ENCODE measurements around the gene SYCE1L. TPM values are rescaled to one million over a fixed set of nuclear protein-coding genes. Genes with fewer than 3 reads are reported as not detected.

Gene SYCE1L
- total RNA-seq, 1 experiment from 2014 or later: 1.7 TPM

DNA sequence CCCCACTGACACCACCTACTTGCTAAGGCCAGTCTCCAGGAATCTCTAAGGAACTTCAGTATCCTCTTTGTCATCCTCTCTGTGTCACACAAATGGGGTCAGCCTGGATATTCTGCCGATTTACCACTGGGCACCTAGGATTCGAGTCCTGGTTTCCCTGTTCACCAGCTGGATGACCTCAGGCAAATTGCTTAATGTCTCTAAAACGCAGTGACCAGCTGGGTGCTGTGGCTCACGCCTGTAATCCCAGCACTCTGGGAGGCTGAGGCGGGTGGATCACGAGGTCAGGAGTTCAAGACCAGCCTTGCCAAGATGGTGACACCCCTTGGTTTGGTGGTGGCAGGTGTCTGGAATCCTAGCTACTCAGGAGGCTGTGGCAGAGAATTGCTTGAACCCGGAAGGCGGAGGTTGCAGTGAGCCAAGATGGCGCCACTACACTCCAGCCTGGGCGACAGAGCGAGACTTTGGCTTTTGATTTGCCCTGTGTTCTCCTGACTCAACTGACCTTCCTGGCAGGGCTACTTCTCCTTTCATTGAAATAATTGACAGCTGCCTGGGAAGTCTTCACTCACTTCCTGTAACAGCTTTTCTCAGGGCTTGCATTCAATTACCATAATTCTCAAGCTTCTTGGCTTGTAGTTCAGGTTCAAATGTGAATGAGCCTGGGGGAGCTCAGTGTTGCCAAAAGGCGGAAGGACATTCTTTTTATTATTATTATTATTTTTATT is 15.4 kb downstream of the SYCE1L start:
- no peaks in the 10 kb centered on the region for H3F3A ChIP-seq (ENCODE audit: low read length, unreplicated experiment)
- H3K36me3 ChIP-seq (ENCODE audit: low read depth, low read length): no peaks in the 10 kb centered on the region
- no peaks in the 10 kb centered on the region for H3K79me2 ChIP-seq (ENCODE audit: low read length)
- H3K9me2 ChIP-seq (replicated peaks; ENCODE audit: low read length): no peaks in the 10 kb centered on the region
- BruUV-seq (replicated peaks): no TSS peak
- no peaks in the 10 kb centered on the region for H4K20me1 ChIP-seq (ENCODE audit: low read length)
- DNase-seq (peak; percentile 4), ATAC-seq (no peak)
- H3K4me3 ChIP-seq (ENCODE audit: low read length): no peak overlapping the region
- H3K9me3 ChIP-seq (ENCODE audit: low read length): no peaks in the 10 kb centered on the region
- intact Hi-C loops (cut with micrococcal nuclease): no loop called here
- H2AFZ ChIP-seq (ENCODE audit: low read length): no peak overlapping the region
- CTCF ChIA-PET: no interaction called here
- POLR2A ChIA-PET (ENCODE audit: unreplicated experiment): no interaction called here
- no peak overlapping the region; the same call in 1 of the 2 replicates for H3K9ac ChIP-seq (ENCODE audit: low read length)
- H3K27me3 ChIP-seq (ENCODE audit: low read length): no peaks in the 10 kb centered on the region
- TF ChIP-seq EZH2 (IDR thresholded peaks at IDR 0.05; ENCODE audit: low read length, unreplicated experiment) (no peak), EZH2phosphoT487 (IDR thresholded peaks at IDR 0.05; ENCODE audit: borderline replicate concordance, low read length) (no peak)
- TF ChIP-seq, protein P1, sequence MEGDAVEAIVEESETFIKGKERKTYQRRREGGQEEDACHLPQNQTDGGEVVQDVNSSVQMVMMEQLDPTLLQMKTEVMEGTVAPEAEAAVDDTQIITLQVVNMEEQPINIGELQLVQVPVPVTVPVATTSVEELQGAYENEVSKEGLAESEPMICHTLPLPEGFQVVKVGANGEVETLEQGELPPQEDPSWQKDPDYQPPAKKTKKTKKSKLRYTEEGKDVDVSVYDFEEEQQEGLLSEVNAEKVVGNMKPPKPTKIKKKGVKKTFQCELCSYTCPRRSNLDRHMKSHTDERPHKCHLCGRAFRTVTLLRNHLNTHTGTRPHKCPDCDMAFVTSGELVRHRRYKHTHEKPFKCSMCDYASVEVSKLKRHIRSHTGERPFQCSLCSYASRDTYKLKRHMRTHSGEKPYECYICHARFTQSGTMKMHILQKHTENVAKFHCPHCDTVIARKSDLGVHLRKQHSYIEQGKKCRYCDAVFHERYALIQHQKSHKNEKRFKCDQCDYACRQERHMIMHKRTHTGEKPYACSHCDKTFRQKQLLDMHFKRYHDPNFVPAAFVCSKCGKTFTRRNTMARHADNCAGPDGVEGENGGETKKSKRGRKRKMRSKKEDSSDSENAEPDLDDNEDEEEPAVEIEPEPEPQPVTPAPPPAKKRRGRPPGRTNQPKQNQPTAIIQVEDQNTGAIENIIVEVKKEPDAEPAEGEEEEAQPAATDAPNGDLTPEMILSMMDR (conservative IDR thresholded peaks at IDR 0.05; ENCODE audit: low read depth, low read length): no peak
- H3K27ac ChIP-seq (ENCODE audit: low read length): peak overlapping the region; percentile 57
- peaks cover 23% of the 10 kb centered on the region for H3K4me1 ChIP-seq (ENCODE audit: insufficient read depth, low read length)
- peak overlapping the region; percentile 37 for H3K4me2 ChIP-seq (ENCODE audit: low read length)

DNA sequence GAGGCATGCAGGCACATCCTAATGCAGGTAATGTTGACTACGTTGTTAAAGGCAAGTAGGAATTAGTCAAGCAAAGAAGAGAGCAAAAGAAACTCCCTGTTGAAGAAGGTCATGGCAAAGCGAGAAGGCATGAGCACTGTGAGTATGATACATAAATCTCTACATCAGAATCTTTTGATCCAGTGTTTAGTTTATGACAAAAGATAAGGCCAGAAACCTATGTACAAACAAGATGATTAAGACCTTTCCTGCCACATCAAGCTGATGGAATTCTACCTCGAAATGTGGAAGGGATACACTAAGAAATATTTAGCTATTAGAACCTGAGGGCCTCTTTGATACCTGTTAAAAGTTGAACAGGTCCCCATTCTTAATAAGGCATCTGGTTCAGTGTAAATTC is 20.2 kb downstream of the SYCE1L start:
- Histone ChIP-seq H3K9ac (ENCODE audit: low read length) (no peak overlapping the region), H3K36me3 (ENCODE audit: low read depth, low read length) (no peaks in the 10 kb centered on the region), H4K20me1 (ENCODE audit: low read length) (no peaks in the 10 kb centered on the region), H3K4me1 (ENCODE audit: insufficient read depth, low read length) (peaks cover 21% of the 10 kb centered on the region), H3K27ac (ENCODE audit: low read length) (peak overlapping the region; percentile 25; the same call in 1 of the 2 replicates), H3K4me3 (ENCODE audit: low read length) (no peak overlapping the region), H2AFZ (ENCODE audit: low read length) (no peak overlapping the region), H3K79me2 (ENCODE audit: low read length) (no peaks in the 10 kb centered on the region), H3K9me2 (replicated peaks; ENCODE audit: low read length) (no peaks in the 10 kb centered on the region), H3F3A (ENCODE audit: low read length, unreplicated experiment) (no peaks in the 10 kb centered on the region), H3K4me2 (ENCODE audit: low read length) (peak overlapping the region; percentile 42), H3K9me3 (ENCODE audit: low read length) (no peaks in the 10 kb centered on the region), H3K27me3 (ENCODE audit: low read length) (no peaks in the 10 kb centered on the region)
- no peak for TF ChIP-seq EZH2phosphoT487 (IDR thresholded peaks at IDR 0.05; ENCODE audit: borderline replicate concordance, low read length)
- TF ChIP-seq, protein P1 (conservative IDR thresholded peaks at IDR 0.05; ENCODE audit: low read depth, low read length): no peak
- TF ChIP-seq EZH2 (IDR thresholded peaks at IDR 0.05; ENCODE audit: low read length, unreplicated experiment): no peak
- intact Hi-C loops (cut with micrococcal nuclease): no loop called here
- CTCF ChIA-PET: no interaction called here
- no TSS peak for BruUV-seq (replicated peaks)
- POLR2A ChIA-PET (ENCODE audit: unreplicated experiment): no interaction called here
- ATAC-seq (peak; percentile 63), DNase-seq (peak; percentile 72)

DNA sequence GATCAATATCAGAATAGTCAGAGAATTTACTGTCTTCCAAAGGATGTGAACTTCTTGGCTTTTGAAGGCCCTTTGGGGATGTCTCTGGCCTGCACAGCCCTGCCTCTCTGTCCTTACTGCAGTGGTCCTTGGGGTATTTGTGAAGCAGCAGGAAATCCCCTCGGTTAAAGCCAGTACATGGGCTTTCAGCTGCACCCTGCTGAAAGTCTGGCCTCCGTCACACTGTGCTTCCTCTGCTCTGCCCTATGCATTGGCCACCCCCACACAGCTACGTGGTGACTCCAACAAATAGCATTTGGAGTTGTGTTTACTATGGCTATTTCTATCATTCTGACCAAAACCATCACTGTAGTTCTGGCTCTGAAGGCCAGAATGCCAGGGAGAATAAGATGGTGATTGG is 21.2 kb downstream of the SYCE1L start:
- ATAC-seq (no peak), DNase-seq (no peak)
- H3K27ac ChIP-seq (ENCODE audit: low read length): no peak overlapping the region
- H3K9ac ChIP-seq (ENCODE audit: low read length): no peak overlapping the region
- TF ChIP-seq EZH2 (IDR thresholded peaks at IDR 0.05; ENCODE audit: low read length, unreplicated experiment) (no peak), EZH2phosphoT487 (IDR thresholded peaks at IDR 0.05; ENCODE audit: borderline replicate concordance, low read length) (no peak)
- TF ChIP-seq, protein P1 (conservative IDR thresholded peaks at IDR 0.05; ENCODE audit: low read depth, low read length): no peak
- H3K36me3 ChIP-seq (ENCODE audit: low read depth, low read length): no peaks in the 10 kb centered on the region
- H3K27me3 ChIP-seq (ENCODE audit: low read length): no peaks in the 10 kb centered on the region
- H3K79me2 ChIP-seq (ENCODE audit: low read length): no peaks in the 10 kb centered on the region
- H2AFZ ChIP-seq (ENCODE audit: low read length): no peak overlapping the region
- H4K20me1 ChIP-seq (ENCODE audit: low read length): no peaks in the 10 kb centered on the region
- no peaks in the 10 kb centered on the region for H3F3A ChIP-seq (ENCODE audit: low read length, unreplicated experiment)
- H3K9me2 ChIP-seq (replicated peaks; ENCODE audit: low read length): no peaks in the 10 kb centered on the region
- H3K4me3 ChIP-seq (ENCODE audit: low read length): no peak overlapping the region
- BruUV-seq (replicated peaks): no TSS peak
- peaks cover 19% of the 10 kb centered on the region for H3K4me1 ChIP-seq (ENCODE audit: insufficient read depth, low read length)
- H3K9me3 ChIP-seq (ENCODE audit: low read length): no peaks in the 10 kb centered on the region
- ChIA-PET POLR2A (ENCODE audit: unreplicated experiment) (no interaction called here), CTCF (no interaction called here)
- intact Hi-C loops (cut with micrococcal nuclease): no loop called here
- H3K4me2 ChIP-seq (ENCODE audit: low read length): no peak overlapping the region
